HUDEP-2 (cell line): ENCODE measurements around the gene MS4A2.
A peak's percentile ranks its signal among the peaks of the same experiment; 100 is the strongest.
"Not testable (repeated sequence)": the region's sequence is repeated elsewhere in the genome, so short reads cannot be mapped to it uniquely, and the experiment has no call there.

Source experiments
- DNase-seq, 76 experiments: peaks; one replicate each; lab custom pipeline; 2025; ENCODE audit not compliant: unreplicated experiment in 76 of 76; lab: John Stamatoyannopoulos, UW

The MS4A2 gene

DNA sequence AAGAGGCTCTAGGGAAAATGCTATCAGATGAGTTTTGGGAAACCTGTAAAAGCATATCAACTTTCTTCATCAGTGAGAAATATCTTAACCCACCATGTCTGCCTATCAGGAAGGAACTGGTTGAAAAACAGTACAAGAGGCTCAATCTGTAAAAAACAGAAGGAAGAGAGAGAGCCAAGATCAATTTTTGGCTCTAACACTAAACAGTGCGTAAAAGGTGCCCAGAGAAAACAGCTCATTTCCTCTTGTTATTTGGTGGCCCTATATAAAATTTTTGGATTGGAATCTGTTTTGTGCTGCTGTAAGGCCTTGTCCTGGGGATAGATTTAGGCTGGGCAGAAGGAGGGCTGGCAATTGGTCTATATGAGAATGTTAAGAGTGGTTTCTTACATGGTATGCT is 12.1 kb downstream of the MS4A2 start:
- DNase-seq: no peak

DNA sequence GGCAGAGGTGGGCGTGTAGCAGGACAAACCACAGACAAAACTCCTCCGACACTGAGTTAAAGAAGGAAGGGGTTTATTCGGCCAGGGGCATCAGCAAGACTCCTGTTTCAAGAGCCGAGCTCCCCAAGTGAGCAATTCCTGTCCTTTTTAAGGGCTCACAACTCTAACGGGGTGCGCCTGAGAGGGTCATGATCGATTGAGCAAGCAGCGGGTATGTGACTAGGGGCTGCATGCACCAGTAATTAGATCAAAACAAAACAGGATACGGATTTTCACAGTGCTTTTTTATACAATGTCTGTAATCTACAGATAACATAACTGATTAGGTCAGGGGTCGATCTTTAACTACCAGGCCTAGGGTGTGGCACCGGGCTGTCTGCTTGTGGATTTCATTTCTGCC is 12.9 kb downstream of the MS4A2 start:
- DNase-seq: not testable (repeated sequence)

- DNase-seq: peak in 60 of 76 experiments; percentile 2 to 91 (median 66)
These were observed 16.1 kb downstream of the MS4A2 start for GRCh38 chr11:60104471-60105115.

GRCh38 chr11:60108631-60109030 is 20.2 kb downstream of the MS4A2 start:
- not testable (repeated sequence) for DNase-seq

DNA sequence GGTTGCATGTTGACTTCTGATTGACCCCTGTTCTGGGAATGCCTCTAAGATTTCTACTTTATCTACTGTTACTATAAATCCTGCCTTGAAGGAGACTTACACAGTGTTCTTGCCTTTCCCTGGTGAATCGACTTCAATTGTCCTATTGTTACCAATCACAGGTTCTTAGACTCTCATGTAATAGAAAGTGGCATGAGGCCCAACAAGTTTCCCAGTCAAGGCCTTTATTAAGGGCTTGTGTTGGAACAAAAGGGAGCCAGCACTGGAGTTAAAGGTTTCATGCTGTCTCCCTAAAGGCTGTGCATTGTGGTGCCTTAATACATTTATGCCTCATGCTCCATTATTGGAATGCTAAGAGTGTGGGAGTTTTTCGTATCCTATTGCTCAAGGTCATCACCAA is 23.3 kb downstream of the MS4A2 start:
- DNase-seq: no peak

GRCh38 chr11:60116996-60117790 is 28.7 kb downstream of the MS4A2 start:
- DNase-seq: no peak

- DNase-seq: peak in 3 of 76 experiments; percentile 12 to 59 (median 36)
These were observed 29.9 kb downstream of the MS4A2 start for GRCh38 chr11:60118338-60118737.

- DNase-seq: no peak
These were observed 31.2 kb downstream of the MS4A2 start for GRCh38 chr11:60119710-60120109.

GRCh38 chr11:60121264-60121663 is 32.8 kb downstream of the MS4A2 start:
- peak in 28 of 76 experiments; percentile 4 to 70 (median 28) for DNase-seq

DNA sequence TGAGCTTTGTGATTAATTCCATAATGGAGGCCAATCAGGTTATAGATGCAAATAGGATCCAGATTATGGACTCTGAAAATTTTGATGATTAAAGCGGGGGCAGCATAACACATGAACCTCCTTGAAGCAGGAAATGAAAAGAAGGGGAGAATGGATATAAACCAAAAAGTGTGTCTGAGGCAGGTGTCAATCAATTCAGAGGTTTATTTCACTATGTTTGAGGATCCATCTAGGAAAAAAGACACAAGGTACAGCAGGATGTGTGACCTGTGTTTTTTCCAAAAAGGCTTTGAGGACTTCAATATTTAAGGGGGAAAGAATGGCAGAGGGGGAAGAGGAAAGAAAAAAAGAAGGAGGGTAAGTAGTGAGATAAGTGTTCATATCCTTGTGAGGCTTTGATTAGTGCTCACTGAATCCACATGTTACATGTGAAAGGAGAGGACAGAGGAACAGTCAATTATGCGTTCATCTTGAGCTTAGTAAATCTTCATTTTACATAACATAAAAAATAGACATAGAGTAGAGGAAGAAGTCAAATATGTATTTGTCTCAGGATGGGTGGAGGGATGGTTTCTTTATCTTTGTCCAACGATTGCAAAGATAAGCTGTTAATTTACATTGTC is 34.1 kb downstream of the MS4A2 start:
- no peak for DNase-seq

DNA sequence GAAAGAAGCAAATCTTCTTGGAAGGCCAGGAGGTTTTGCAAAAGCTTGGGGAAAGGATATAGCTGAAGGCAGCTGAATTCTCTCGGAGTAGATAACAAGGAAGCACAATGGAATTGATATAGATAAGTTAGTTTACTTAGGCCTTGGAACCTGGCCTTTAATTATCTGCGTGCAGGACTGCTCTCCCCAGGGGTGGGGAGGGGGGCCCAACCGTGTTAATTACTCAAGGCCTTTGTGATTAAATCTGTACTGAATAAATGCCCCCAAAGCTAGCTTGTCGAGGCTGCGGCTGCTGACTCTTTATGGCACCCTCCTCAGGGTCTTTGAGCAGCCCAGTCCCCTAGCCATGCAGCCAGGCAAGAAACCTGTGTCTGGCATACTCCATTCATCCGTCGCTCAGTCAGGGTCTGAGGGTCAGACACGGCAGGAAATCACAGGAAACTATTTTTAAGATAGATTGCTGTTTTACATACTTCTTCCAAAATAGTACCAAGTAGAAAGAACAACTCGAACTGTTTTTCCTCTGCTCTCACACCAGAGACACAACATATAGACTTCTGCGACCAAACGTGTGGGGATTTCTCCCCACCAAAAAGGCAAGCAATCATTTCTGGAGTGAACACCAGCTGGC is 36.5 kb downstream of the MS4A2 start:
- DNase-seq: peak in 3 of 76 experiments; percentile 11 to 26 (median 15)

DNA sequence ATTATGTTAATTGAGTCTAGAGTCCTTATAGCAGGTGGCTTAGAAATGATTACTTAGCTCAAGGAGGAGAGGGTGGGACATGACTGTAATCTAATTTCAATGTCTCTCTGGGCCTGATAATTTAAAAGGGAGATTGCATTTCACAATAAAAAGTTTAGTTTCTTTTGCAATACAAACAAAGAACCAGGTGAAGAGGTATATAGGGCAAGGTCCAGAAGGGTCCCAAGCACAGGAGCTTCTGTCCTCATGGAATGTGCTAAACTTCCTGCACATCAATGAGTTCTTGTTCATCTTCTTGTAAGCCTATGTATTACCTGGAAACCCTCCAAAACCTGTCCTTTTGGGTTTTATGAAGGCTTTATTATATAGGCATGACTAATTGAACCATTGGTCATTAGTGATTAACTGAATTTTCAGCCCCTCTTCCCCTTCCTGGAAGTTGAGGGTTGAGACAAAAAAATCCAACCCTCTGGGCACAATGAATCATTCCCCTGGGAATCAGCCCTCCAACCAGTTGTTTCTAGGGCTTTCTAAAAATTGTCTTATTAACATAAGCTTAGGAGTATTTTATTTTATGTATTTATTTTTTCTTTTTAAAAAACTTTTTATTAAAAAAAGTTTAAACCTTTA is 37.6 kb downstream of the MS4A2 start:
- DNase-seq: peak in 3 of 76 experiments; percentile 17 to 25 (median 19)

DNA sequence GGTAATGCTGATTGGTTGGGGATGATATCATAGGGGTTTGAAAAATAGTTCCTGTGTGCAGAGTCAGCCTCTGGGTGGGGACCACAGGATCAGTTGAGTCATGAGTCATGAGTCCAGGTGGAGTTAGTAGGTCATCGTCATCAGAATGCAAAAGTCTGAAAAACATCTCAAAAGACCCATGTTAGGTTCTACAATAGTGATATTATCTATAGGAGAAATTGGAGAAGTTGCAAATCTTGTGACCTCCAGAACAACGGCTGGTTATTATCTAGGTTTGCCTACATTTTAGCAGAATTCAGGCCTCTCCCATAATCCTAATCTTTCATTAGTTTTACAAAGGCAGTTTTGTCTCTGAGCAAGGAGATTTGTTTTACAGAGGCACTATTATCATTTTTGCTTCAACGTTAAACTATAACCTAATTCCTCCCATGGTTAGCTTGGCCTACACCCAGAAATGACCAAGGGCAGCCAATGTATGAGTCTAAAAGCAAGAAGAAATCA is 38.9 kb downstream of the MS4A2 start:
- DNase-seq: peak in 68 of 76 experiments; percentile 4 to 96 (median 68)

DNA sequence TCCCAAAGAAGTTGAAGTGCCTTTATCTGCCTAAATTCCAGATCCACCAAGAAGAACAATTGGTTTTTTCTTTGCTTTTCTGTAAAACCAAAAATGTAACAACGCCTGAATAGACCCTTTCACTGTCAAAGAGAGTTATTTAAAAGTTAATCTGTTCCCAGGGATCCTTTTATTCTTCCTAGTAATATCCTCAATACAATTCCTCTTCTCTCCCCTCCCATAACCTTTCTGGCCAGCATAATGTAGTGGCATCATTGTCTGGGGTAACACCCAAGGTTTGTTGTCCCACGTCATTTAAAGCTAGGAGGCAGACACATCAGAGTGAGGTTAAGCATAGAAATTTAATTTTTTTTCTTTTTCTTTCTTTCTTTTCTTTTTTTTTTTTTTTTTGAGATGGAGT is 39.9 kb downstream of the MS4A2 start:
- DNase-seq: no peak

- DNase-seq: not testable (repeated sequence)
These were observed 40.4 kb downstream of the MS4A2 start for GRCh38 chr11:60128866-60129265.

DNA sequence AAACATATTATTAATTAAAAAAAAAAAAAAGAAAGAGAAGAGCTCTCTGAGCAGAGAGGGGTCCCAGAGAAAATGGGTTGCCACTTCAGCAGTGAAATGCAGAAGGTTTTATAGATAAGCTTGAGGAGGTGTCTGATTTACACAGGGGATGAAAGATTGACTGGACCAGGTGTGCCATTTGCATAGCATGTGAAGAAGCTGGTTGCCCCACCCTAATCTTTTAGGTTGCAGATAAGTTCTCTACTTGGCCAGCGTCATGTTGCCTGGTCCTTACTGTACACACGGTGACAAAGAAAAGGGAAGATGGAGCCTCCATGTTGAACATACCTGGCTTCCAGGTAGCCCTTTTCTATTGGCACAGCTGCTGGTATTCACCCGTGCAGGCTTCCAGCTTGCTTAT is 41.4 kb downstream of the MS4A2 start:
- DNase-seq: peak in 4 of 76 experiments; percentile 14 to 49 (median 26)

DNA sequence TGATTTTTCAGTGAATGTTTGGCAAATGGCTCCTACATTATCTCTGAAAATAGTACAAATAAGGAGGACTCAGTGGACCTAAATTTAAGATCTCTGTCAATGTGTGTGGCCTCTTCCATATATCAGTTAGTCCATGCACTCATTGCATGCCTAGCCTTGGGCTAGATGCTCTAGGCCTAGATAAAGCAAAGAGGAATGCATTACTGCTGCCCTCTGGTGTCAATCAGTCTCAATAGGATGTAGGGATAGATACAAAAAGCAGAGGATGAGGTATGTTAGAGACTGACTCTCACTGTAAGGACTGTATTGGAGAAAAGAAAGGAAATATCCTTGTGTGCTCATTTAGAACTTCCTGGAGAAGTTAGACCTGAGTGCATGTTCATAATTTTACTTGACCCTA is 42.0 kb downstream of the MS4A2 start:
- peak in 67 of 76 experiments; percentile 4 to 92 (median 69) for DNase-seq

DNA sequence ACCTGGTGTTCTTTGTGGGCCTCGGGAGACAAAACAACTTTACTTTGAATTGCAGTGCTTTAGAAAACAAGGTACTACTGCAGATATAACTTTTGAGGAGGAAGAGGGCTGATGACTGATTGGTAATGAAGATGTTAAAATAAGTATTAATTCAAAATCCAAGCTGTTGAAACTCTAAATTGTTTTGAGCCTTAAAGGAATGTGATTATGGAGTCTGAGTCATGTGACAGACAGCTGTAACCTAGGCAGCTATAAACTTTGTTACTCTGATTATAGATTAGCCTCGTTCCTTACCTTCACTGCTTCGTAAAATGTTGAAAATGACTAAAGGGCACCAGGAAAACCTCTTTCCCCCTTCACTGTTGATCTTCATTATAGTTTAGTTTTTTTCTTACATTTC is 43.4 kb downstream of the MS4A2 start:
- DNase-seq: no peak

- no peak for DNase-seq
These were observed 45.5 kb downstream of the MS4A2 start for GRCh38 chr11:60133917-60134316.

DNA sequence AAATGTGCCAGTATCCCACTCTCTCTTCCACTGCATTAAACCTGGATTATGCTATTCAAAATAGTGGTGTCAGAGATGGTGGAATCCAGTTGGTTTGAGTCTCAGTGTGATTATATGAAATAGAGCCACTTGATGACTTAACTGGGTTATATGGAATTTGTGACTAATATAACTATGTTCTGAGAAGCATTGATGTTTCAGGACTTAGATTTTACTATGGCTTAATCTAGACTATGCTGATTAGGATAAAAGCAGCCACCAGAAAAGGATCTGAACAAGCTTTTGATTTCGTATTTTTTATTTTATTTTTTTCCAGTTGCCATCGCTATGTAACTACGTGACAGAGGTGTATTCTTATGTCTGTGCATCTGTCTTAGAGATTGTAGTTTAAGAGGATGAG is 55.3 kb downstream of the MS4A2 start:
- no peak for DNase-seq
